GM10248 (cell line): Measurements from ENCODE around the gene PIK3R3.

Source experiments
- CTCF ChIA-PET: fragments of 300-600 bp; sonication (Branson Sonifier 250); formaldehyde crosslinking; extraction: SDS; loops from one replicate; lab custom pipeline; 2021; ENCODE audit warnings: antibody characterized with exemption; lab: Yijun Ruan, JAX
- POLR2A ChIA-PET: fragments of 350-650 bp; sonication (Branson Sonifier 250); formaldehyde crosslinking; extraction: SDS; loops from one replicate; lab custom pipeline; 2020; ENCODE audit warnings: antibody characterized with exemption; lab: Yijun Ruan, JAX
- DNase-seq: peaks from one replicate; pipeline ENCODE4 v3.0.0; 2012; ENCODE audit errors: extremely low spot score
- TF ChIP-seq, protein P1 (sequence below): IDR thresholded peaks from 2 replicates; pipeline ENCODE4 v1.5.1; 2012; ENCODE audit warnings: mild to moderate bottlenecking, low read depth; ENCODE audit errors: extremely low read depth, missing control alignments, control extremely low read depth

The PIK3R3 gene

DNA sequence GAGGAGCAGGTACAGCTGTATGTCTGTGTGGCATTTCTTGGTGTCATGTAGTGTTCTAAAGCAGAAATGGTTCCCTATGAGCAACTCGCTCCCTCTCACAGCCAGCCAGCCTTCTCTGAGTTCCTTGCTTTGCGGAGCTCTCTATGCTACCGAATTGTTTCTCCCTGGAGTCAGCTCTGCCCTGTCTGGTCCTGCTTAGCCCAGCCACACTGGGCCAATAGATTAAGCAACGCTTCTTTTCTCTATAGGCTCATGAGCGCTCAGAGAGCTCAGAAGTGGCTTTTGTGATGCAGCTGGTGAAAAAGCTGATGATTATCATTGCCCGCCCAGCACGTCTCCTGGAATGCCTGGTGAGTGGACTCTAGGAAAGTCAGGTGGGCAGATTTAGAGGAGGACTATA is 113.1 kb downstream of the PIK3R3 start:
- POLR2A ChIA-PET = no interaction called here
- TF ChIP-seq, protein P1, sequence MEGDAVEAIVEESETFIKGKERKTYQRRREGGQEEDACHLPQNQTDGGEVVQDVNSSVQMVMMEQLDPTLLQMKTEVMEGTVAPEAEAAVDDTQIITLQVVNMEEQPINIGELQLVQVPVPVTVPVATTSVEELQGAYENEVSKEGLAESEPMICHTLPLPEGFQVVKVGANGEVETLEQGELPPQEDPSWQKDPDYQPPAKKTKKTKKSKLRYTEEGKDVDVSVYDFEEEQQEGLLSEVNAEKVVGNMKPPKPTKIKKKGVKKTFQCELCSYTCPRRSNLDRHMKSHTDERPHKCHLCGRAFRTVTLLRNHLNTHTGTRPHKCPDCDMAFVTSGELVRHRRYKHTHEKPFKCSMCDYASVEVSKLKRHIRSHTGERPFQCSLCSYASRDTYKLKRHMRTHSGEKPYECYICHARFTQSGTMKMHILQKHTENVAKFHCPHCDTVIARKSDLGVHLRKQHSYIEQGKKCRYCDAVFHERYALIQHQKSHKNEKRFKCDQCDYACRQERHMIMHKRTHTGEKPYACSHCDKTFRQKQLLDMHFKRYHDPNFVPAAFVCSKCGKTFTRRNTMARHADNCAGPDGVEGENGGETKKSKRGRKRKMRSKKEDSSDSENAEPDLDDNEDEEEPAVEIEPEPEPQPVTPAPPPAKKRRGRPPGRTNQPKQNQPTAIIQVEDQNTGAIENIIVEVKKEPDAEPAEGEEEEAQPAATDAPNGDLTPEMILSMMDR = no peak
- DNase-seq = no peak
- CTCF ChIA-PET = interaction anchor here (1.0 to 1.7 kb wide), 2 partner anchors 18 to 20 kb away, joined by 3 to 4 read pairs; no protein-coding TSS in a partner anchor

DNA sequence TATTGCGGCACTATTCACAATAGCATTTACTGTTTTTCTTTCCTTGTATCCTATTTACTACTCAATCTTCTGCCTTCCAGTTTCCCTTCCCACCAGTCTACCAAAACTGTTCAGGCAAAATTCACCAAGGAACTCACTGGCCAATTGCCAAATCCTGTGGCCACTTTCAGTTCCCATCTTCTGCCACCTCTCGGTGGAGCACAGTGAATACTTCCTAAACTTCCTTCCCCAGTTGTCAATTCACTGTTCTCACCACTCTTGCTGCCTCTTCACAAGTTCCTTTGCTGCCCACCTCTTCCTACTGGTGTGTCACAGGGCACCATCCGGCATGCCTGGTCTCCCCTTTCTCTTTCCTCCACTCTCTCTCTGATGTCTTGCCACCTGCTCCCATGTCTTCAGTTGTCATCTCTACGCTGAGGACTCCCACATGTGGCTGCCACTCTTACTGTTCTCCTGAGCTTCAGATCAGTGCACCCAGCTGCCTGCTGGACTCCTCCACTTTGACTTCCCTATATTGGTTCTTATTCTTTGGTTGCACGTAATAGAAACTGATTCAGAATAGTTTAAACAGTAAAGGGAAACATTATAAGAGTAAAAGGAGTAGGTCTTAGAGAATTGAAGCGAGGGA is 114.4 kb downstream of the PIK3R3 start:
- CTCF ChIA-PET = interaction anchor here (1.0 to 1.7 kb wide), 2 partner anchors 19 to 21 kb away, joined by 3 to 4 read pairs; no protein-coding TSS in a partner anchor
- TF ChIP-seq, protein P1 = no peak
- POLR2A ChIA-PET = no interaction called here
- no peak for DNase-seq

DNA sequence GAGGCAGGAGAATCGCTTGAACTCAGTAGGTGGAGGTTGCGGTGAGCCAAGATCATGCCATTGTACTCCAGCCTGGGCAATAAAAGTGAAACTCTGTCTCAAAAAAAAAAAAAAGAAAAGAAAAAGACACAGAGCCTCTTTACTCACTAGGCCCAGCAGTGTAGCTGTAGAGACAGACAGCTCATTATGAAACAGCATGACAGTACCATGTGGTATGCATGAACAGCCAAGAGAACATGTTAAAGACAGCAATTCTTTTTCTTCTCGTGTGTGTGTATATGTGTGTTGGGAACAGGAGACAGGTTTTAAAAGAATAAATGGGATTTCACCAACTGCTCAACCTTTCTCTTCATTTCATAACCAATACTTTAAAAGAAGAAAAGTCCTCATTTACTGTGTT is 118.8 kb downstream of the PIK3R3 start:
- ChIA-PET CTCF (no interaction called here), POLR2A (interaction anchor here (0.6 kb wide), 1 partner anchor 263 kb away, joined by 3 read pairs; no protein-coding TSS in a partner anchor)
- no peak for DNase-seq
- TF ChIP-seq, protein P1 = no peak

DNA sequence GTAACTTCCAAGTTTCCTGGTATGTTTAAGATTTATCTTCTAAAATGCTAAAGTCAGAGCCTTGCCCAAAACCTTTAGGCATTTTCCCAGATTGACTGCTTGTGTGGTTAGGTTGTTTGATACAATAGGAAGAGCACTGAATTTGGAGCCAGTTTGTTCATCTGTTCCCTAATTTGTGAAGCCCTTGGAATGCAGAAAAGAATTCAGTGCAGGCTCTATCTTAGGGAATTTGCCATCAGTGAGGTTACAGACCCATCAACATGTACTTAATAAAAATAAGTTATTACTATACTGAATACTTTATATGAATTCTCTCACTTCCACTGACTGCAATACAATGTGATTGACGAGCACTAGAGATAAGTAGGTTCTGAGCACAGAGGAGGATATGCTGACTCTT is 120.2 kb downstream of the PIK3R3 start:
- DNase-seq = no peak
- TF ChIP-seq, protein P1 = no peak
- POLR2A ChIA-PET = no interaction called here
- CTCF ChIA-PET = interaction anchor here (1.0 to 1.1 kb wide), 2 partner anchors 14 to 25 kb away, joined by 3 read pairs; no protein-coding TSS in a partner anchor

DNA sequence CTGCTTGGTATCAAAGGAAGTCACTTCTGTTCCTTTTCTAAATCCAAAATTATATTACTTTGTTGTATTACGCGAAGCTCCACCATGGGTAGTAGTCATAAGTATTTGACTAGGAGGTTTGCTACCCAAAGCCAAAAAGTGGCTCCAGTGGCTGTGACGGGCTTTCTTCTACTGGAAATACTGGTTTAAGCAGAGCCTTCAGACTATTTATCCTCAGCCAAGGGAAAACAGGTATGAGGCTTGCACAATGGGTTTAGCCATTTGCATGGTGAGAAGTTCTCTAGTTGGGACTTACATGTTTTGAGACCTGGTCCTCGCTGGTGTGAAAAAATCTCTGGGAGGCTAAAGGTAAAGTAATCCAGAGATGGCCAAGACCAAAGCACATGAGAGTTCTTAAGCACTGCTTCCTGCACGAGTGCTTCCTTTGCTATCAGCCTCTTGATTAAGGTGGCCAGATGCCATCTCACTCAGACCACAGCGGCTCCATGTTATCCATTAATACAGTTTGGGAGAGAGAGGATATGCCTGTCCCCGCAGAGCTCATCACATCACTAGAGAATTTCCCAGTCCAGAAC is 121.2 kb downstream of the PIK3R3 start:
- TF ChIP-seq, protein P1 = no peak
- CTCF ChIA-PET = interaction anchor here (1.1 to 2.1 kb wide), 3 partner anchors 10 to 25 kb away, joined by 3 to 8 read pairs (median 3); no protein-coding TSS in a partner anchor
- POLR2A ChIA-PET = no interaction called here
- no peak for DNase-seq

DNA sequence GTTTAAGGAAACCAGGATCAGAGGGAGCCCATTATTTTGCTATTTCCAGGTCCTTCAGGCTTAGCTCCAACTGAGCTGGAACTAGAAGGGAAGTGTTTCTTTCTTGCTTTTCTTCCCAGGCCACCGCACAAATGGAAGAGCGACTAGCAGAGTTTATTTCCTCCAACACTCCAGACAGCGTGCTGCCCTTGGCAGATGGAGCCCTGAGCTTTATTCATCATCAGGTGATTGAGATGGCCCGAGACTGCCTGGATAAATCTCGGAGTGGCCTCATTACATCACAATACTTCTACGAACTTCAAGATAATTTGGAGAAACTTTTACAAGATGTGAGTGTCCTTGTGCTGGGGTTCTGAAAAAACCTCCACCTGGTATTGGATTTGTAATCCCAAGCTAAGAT is 121.8 kb downstream of the PIK3R3 start:
- CTCF ChIA-PET = interaction anchor here (1.1 to 2.1 kb wide), 2 partner anchors 9 to 26 kb away, joined by 3 to 8 read pairs; no protein-coding TSS in a partner anchor
- POLR2A ChIA-PET = no interaction called here
- DNase-seq = no peak
- TF ChIP-seq, protein P1 = no peak
